Activated CD8-positive, alpha-beta T cell treated with anti-CD3 and anti-CD28 coated beads for 36 hours (primary cell): ENCODE measurements around the gene NAA15. TPM values are rescaled to one million over a fixed set of nuclear protein-coding genes. Genes with fewer than 3 reads are reported as not detected.
"Not testable (repeated sequence)": the region's sequence is repeated elsewhere in the genome, so short reads cannot be mapped to it uniquely, and the experiment has no call there.

Experiments used
- ATAC-seq: fragments of 200-7000 bp; cut with Tn5 transposase; one replicate; pipeline ENCODE4 v1.10.0; 2021; ENCODE audit warnings: mild to moderate bottlenecking, moderate library complexity
- CTCF ChIA-PET: fragments of 350-600 bp; sonication (Branson Sonifier 250); formaldehyde crosslinking; loops from one replicate; lab custom pipeline; 2021; ENCODE audit warnings: antibody characterized with exemption; lab: Charles Lee
- POLR2A ChIA-PET: fragments of 350-600 bp; sonication (Branson Sonifier 250); formaldehyde crosslinking; loops from one replicate; lab custom pipeline; 2021; ENCODE audit warnings: antibody characterized with exemption; lab: Charles Lee
- DNase-seq: peaks from one replicate; pipeline ENCODE4 v3.0.0-alpha.2; 2020
- H3K27ac Mint-ChIP-seq: one replicate; pipeline ENCODE4 v1.8.0; 2021; ENCODE audit warnings: mild to moderate bottlenecking, mixed read lengths
- H3K27me3 Mint-ChIP-seq: one replicate; pipeline ENCODE4 v1.8.0; 2021; ENCODE audit warnings: mixed read lengths
- H3K36me3 Mint-ChIP-seq: one replicate; pipeline ENCODE4 v1.8.0; 2021; ENCODE audit warnings: low read depth, mixed read lengths
- H3K4me1 Mint-ChIP-seq: one replicate; pipeline ENCODE4 v1.8.0; 2021; ENCODE audit warnings: low read depth, mixed read lengths
- H3K4me3 Mint-ChIP-seq: one replicate; pipeline ENCODE4 v1.8.0; 2021; ENCODE audit warnings: mild to moderate bottlenecking, moderate library complexity, mixed read lengths
- H3K9me3 Mint-ChIP-seq: one replicate; pipeline ENCODE4 v1.8.0; 2021; ENCODE audit warnings: mixed read lengths
- CTCF ChIP-seq: fragments of 200-600 bp; IDR thresholded peaks from one replicate; pipeline ENCODE4 v1.8.0; 2022; ENCODE audit warnings: antibody characterized with exemption, mild to moderate bottlenecking
- intact Hi-C: fragments of 100-400 bp; cut with micrococcal nuclease; formaldehyde crosslinking; loops from one replicate; pipeline ENCODE4 v1.10.0; 2022
- total RNA-seq, 2 experiments: library from RNA; stranded (reverse); gene quantifications; one replicate each; pipeline ENCODE4 v1.2.3, GENCODE V29; 2021

NAA15 gene
- total RNA-seq, 2 experiments from 2014 or later, result 113 to 114 TPM

- Mint-ChIP-seq H3K36me3 (peaks cover 18% of the 10 kb centered on the region), H3K27ac (no peak overlapping the region), H3K27me3 (no peaks in the 10 kb centered on the region), H3K4me3 (no peak overlapping the region), H3K4me1 (peaks cover 47% of the 10 kb centered on the region), H3K9me3 (peaks cover 2% of the 10 kb centered on the region)
- intact Hi-C loops, result no loop called here
- CTCF ChIA-PET, result no interaction called here
- POLR2A ChIA-PET, result no interaction called here
- no peak for ATAC-seq
- no peak for TF ChIP-seq CTCF
- DNase-seq, result no peak
Measured at GRCh38 chr4:139460565-139460964, 159.3 kb downstream of the NAA15 start.

GRCh38 chr4:139461022-139461628 is 159.8 kb downstream of the NAA15 start:
- Mint-ChIP-seq H3K4me1 (peaks cover 44% of the 10 kb centered on the region), H3K27me3 (no peaks in the 10 kb centered on the region), H3K9me3 (peaks cover 2% of the 10 kb centered on the region), H3K27ac (no peak overlapping the region), H3K4me3 (no peak overlapping the region), H3K36me3 (peaks cover 20% of the 10 kb centered on the region)
- ChIA-PET POLR2A (no interaction called here), CTCF (no interaction called here)
- no peak for TF ChIP-seq CTCF
- ATAC-seq (no peak), DNase-seq (no peak)
- intact Hi-C loops, result no loop called here

GRCh38 chr4:139464512-139464911 is 163.2 kb downstream of the NAA15 start:
- not testable (repeated sequence) for H3K27ac Mint-ChIP-seq

GRCh38 chr4:139465922-139466321 is 164.6 kb downstream of the NAA15 start:
- intact Hi-C loops, result no loop called here
- H3K36me3 Mint-ChIP-seq, result peaks cover 29% of the 10 kb centered on the region
- H3K27ac Mint-ChIP-seq, result no peak overlapping the region
- no peak for TF ChIP-seq CTCF
- H3K9me3 Mint-ChIP-seq, result peaks cover 12% of the 10 kb centered on the region
- ChIA-PET POLR2A (no interaction called here), CTCF (interaction anchor here (0.9 to 1.1 kb wide), 3 partner anchors 13 to 74 kb away, joined by 3 read pairs; no protein-coding TSS in a partner anchor)
- H3K4me3 Mint-ChIP-seq, result no peak overlapping the region
- no peaks in the 10 kb centered on the region for H3K27me3 Mint-ChIP-seq
- H3K4me1 Mint-ChIP-seq, result peaks cover 12% of the 10 kb centered on the region
- ATAC-seq, result no peak
- DNase-seq, result no peak

More at GRCh38 chr4:139464512-139464911, 163.2 kb downstream of the NAA15 start:
- Mint-ChIP-seq H3K4me1 (peaks cover 16% of the 10 kb centered on the region), H3K36me3 (peaks cover 31% of the 10 kb centered on the region), H3K9me3 (peaks cover 12% of the 10 kb centered on the region)
- H3K27me3 Mint-ChIP-seq, POLR2A ChIA-PET, DNase-seq, intact Hi-C loops, ATAC-seq, H3K4me3 Mint-ChIP-seq: not testable (repeated sequence)
- CTCF ChIA-PET, result interaction anchor here (0.9 kb wide), 1 partner anchor 12 kb away, joined by 3 read pairs; no protein-coding TSS in a partner anchor

GRCh38 chr4:139468756-139469155 is 167.5 kb downstream of the NAA15 start:
- DNase-seq, intact Hi-C loops, H3K4me3 Mint-ChIP-seq, H3K27ac Mint-ChIP-seq, POLR2A ChIA-PET, ATAC-seq, H3K27me3 Mint-ChIP-seq, H3K4me1 Mint-ChIP-seq: not testable (repeated sequence)
- peaks cover 43% of the 10 kb centered on the region for H3K36me3 Mint-ChIP-seq
- CTCF ChIA-PET, result interaction anchor here (0.8 to 1.5 kb wide), 2 partner anchors 55 to 188 kb away, joined by 3 read pairs; no protein-coding TSS in a partner anchor
- peaks cover 20% of the 10 kb centered on the region for H3K9me3 Mint-ChIP-seq

GRCh38 chr4:139469216-139469615 is 167.9 kb downstream of the NAA15 start:
- Mint-ChIP-seq H3K9me3 (peaks cover 20% of the 10 kb centered on the region), H3K4me1 (peaks cover 7% of the 10 kb centered on the region), H3K27me3 (no peaks in the 10 kb centered on the region), H3K4me3 (no peak overlapping the region), H3K27ac (no peak overlapping the region), H3K36me3 (peaks cover 43% of the 10 kb centered on the region)
- ATAC-seq (no peak), DNase-seq (no peak)
- TF ChIP-seq CTCF, result no peak
- ChIA-PET CTCF (interaction anchor here (0.8 to 1.5 kb wide), 2 partner anchors 56 to 188 kb away, joined by 3 read pairs; no protein-coding TSS in a partner anchor), POLR2A (no interaction called here)
- intact Hi-C loops, result no loop called here
